HepG2 (cell line): Measurements from ENCODE around the gene EAF1. TPM values are rescaled to one million over a fixed set of nuclear protein-coding genes. Genes with fewer than 3 reads are reported as not detected.
A peak's percentile ranks its signal among the peaks of the same experiment; 100 is the strongest.

Source experiments
- ELF3 ChIP-seq: IDR thresholded peaks from 2 replicates; pipeline ENCODE4 v1.6.1; 2016; ENCODE audit warnings: missing genetic modification reagents, missing compliant biosample characterization
- PPARG ChIP-seq: conservative IDR thresholded peaks from 2 replicates; pipeline ENCODE4 v1.6.1; 2016; ENCODE audit warnings: missing biosample characterization, missing genetic modification reagents
- SMARCC2 ChIP-seq: fragments of 450-650 bp; IDR thresholded peaks from 2 replicates; pipeline ENCODE4 v1.6.1; 2017; ENCODE audit warnings: antibody characterized with exemption, mild to moderate bottlenecking
- ZNF253 ChIP-seq: sonication (generic); formaldehyde crosslinking; IDR thresholded peaks from 2 replicates; pipeline ENCODE4 v1.8.0; 2022; ENCODE audit warnings: mild to moderate bottlenecking, missing genetic modification reagents, borderline replicate concordance
- polyA plus RNA-seq, 8 experiments: library from polyadenylated mRNA; depleted of rRNA in 3 of 8; stranded (reverse) in 7 of 8; unstranded in 1 of 8; fragments of >200 nt; fragmentation: Illumina TruSeq in 4 of 8; extraction: Trizol in 4 of 8; gene quantifications; 2 replicates each; pipeline versions ENCODE4 v1.2.1 to v1.2.3, GENCODE V29; 2011 to 2016; ENCODE audit warnings: low read depth in 4 of 8, missing spikeins in 1 of 8, mixed read lengths in 1 of 8; ENCODE audit not compliant: insufficient read depth in 1 of 8
- total RNA-seq, 5 experiments: library from RNA; depleted of rRNA; stranded (reverse); fragments of >200 nt; fragmentation: Illumina TruSeq; extraction: Trizol; gene quantifications; 2 replicates each; pipeline ENCODE4 v1.2.3, GENCODE V29; 2016; ENCODE audit warnings: low read depth in 1 of 5
- TF ChIP-seq, protein P1 (sequence below): sonication (generic); formaldehyde crosslinking; IDR thresholded peaks from 2 replicates; pipeline ENCODE4 v1.5.0; 2020; ENCODE audit warnings: mild to moderate bottlenecking, missing genetic modification reagents, borderline replicate concordance

EAF1 gene
- total and polyA plus RNA-seq, 2 of the 13 experiments (the other 11 are each of a cell fraction or from before 2014, with no cell fraction given), result 8.1 to 30.0 TPM

DNA sequence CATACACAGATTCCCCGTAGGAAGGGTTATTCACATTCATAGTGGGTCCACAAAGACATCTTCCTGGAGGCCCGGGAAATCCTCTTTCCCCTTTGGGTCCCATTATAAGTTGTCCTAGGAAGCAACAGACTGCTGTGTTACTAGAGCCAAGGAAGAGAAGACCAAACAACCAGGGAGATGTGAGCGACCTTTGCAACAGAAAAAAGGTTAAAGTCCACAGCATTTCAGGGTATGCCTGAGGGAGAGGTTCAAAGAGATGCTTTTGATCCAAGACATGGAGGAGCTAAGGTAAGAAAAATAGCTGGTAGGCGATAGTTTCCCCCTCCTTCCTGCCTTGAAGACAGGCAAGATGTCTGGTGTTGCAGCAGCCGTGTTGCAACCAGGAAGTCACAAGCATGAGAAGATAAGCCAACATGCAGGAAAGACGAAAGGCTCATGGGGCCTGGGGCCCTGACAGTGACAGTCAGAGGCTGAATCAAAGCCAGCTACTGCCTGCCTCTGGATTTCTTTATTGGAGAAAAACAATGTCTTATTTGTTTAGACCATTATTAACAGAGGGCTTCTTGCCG lies 30.9 kb downstream of the EAF1 start (continued):
- TF ChIP-seq, protein P1, sequence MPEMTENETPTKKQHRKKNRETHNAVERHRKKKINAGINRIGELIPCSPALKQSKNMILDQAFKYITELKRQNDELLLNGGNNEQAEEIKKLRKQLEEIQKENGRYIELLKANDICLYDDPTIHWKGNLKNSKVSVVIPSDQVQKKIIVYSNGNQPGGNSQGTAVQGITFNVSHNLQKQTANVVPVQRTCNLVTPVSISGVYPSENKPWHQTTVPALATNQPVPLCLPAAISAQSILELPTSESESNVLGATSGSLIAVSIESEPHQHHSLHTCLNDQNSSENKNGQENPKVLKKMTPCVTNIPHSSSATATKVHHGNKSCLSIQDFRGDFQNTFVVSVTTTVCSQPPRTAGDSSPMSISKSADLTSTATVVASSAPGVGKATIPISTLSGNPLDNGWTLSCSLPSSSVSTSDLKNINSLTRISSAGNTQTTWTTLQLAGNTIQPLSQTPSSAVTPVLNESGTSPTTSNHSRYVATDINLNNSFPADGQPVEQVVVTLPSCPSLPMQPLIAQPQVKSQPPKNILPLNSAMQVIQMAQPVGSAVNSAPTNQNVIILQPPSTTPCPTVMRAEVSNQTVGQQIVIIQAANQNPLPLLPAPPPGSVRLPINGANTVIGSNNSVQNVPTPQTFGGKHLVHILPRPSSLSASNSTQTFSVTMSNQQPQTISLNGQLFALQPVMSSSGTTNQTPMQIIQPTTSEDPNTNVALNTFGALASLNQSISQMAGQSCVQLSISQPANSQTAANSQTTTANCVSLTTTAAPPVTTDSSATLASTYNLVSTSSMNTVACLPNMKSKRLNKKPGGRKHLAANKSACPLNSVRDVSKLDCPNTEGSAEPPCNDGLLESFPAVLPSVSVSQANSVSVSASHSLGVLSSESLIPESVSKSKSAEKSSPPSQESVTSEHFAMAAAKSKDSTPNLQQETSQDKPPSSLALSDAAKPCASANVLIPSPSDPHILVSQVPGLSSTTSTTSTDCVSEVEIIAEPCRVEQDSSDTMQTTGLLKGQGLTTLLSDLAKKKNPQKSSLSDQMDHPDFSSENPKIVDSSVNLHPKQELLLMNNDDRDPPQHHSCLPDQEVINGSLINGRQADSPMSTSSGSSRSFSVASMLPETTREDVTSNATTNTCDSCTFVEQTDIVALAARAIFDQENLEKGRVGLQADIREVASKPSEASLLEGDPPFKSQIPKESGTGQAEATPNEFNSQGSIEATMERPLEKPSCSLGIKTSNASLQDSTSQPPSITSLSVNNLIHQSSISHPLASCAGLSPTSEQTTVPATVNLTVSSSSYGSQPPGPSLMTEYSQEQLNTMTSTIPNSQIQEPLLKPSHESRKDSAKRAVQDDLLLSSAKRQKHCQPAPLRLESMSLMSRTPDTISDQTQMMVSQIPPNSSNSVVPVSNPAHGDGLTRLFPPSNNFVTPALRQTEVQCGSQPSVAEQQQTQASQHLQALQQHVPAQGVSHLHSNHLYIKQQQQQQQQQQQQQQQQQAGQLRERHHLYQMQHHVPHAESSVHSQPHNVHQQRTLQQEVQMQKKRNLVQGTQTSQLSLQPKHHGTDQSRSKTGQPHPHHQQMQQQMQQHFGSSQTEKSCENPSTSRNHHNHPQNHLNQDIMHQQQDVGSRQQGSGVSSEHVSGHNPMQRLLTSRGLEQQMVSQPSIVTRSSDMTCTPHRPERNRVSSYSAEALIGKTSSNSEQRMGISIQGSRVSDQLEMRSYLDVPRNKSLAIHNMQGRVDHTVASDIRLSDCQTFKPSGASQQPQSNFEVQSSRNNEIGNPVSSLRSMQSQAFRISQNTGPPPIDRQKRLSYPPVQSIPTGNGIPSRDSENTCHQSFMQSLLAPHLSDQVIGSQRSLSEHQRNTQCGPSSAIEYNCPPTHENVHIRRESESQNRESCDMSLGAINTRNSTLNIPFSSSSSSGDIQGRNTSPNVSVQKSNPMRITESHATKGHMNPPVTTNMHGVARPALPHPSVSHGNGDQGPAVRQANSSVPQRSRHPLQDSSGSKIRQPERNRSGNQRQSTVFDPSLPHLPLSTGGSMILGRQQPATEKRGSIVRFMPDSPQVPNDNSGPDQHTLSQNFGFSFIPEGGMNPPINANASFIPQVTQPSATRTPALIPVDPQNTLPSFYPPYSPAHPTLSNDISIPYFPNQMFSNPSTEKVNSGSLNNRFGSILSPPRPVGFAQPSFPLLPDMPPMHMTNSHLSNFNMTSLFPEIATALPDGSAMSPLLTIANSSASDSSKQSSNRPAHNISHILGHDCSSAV (CRISPR knock-in tag), result no peak
- TF ChIP-seq PPARG (peak; percentile 62), ELF3 (CRISPR knock-in tag) (peak; percentile 60; the same call in 1 of the 2 replicates), ZNF253 (CRISPR knock-in tag) (no peak), SMARCC2 (no peak)
